ENCODE data around the gene RALGPS1. TPM values are rescaled to one million over a fixed set of nuclear protein-coding genes. Genes with fewer than 3 reads are reported as not detected.
"Not testable (repeated sequence)": the region's sequence is repeated elsewhere in the genome, so short reads cannot be mapped to it uniquely, and the experiment has no call there.

RALGPS1 gene
- total and polyA plus RNA-seq, 7 donors = 6.6 to 18.6 (median 11.4) TPM

DNA sequence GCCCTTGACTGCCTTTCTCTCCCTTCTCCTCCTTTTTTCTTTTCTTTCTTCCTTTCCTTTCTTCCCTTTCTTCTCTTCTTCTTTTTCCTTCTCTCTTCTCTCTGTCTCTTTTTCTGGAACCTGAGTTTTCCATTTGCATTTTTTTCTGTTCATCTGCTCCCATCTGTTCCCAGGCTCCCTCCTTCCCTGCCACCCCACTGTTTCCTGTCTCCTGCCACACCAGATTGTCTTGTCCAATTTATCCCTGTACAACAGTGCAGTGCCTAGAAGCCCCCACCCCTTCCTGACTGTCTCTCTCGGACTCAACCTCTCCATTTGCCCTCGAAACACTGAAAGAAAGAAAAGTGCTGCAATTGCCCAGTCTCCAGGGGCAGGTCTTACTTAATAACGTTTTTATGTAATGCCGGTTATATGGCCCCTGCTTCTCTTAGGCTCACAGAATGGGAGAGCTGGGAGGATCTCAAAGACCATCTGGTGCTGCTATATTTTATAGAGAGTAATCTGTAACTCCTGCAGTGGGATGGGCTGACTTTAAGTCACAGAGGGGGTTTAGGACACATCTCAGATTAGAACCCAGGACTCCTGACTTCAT lies 101.4 kb downstream of the RALGPS1 start:
- 88 to 89% methylated on average over 4 of the region's 4 CpGs for WGBS, 2 donors
- DNase-seq = no peak
- Histone ChIP-seq H3K9me3 (no peaks in the 10 kb centered on the region), H3K27me3 (no peaks in the 10 kb centered on the region), H3K4me3 (no peak overlapping the region), H3K27ac (peak overlapping the region in 1 of 4 donors; percentile 84), H3K4me1 (peaks cover 2 to 45% (median 29%) of the 10 kb centered on the region in 4 donors), H3K36me3 (no peaks in the 10 kb centered on the region)
- TF ChIP-seq POLR2AphosphoS5 (IDR thresholded peaks at IDR 0.05) (no peak), EP300 (IDR thresholded peaks at IDR 0.05) (no peak), POLR2A (IDR thresholded peaks at IDR 0.05) (no peak)
- TF ChIP-seq, protein P1, sequence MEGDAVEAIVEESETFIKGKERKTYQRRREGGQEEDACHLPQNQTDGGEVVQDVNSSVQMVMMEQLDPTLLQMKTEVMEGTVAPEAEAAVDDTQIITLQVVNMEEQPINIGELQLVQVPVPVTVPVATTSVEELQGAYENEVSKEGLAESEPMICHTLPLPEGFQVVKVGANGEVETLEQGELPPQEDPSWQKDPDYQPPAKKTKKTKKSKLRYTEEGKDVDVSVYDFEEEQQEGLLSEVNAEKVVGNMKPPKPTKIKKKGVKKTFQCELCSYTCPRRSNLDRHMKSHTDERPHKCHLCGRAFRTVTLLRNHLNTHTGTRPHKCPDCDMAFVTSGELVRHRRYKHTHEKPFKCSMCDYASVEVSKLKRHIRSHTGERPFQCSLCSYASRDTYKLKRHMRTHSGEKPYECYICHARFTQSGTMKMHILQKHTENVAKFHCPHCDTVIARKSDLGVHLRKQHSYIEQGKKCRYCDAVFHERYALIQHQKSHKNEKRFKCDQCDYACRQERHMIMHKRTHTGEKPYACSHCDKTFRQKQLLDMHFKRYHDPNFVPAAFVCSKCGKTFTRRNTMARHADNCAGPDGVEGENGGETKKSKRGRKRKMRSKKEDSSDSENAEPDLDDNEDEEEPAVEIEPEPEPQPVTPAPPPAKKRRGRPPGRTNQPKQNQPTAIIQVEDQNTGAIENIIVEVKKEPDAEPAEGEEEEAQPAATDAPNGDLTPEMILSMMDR (IDR thresholded peaks at IDR 0.05) = no peak
- intact Hi-C loops (cut with DNase I) = no loop called here

DNA sequence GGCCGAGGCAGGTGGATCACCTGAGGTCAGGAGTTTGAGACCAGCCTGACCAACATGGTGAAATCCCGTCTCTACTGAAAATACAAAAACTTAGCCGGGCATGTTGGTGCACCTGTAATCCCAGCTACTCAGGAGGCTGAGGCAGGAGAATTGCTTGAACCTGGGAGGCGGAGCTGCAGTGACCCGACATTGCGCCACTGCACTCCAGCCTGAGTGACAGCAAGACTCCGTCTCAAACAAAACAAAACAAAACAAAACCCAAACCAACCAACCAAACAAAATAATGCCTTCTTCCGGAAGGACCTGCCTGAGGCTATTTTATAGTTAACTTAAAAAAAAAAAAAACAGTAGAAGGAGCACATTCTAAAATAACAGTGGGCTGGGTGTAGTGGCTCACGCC lies 103.4 kb downstream of the RALGPS1 start:
- intact Hi-C loops (cut with DNase I); H3K27me3 ChIP-seq; H3K9me3 ChIP-seq; DNase-seq; H3K36me3 ChIP-seq; H3K27ac ChIP-seq; H3K4me3 ChIP-seq: not testable (repeated sequence)
- 95 to 96% methylated on average over 9 of the region's 9 CpGs for WGBS, 2 donors
- peaks cover 2 to 42% (median 37%) of the 10 kb centered on the region in 4 donors for H3K4me1 ChIP-seq

DNA sequence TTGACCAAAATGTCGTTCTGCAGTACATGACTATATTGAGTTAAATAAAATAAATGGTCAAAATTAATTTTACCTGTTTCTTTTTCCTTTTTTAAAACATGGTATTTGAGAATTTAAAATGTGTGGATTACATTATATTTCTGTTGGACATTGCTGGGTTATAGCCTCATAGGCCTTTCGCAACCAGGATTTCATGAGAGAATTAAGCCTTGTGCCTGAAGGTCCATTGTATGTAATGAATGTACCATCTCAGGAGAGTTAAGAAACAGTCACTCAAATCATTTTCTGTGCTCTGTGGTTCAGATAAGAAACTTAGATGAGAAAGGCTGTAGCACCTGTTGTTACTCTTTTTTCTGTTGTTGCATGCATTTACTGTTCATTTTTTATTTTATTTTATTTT lies 104.4 kb downstream of the RALGPS1 start:
- H3K4me3 ChIP-seq = no peak overlapping the region
- intact Hi-C loops (cut with DNase I) = no loop called here

DNA sequence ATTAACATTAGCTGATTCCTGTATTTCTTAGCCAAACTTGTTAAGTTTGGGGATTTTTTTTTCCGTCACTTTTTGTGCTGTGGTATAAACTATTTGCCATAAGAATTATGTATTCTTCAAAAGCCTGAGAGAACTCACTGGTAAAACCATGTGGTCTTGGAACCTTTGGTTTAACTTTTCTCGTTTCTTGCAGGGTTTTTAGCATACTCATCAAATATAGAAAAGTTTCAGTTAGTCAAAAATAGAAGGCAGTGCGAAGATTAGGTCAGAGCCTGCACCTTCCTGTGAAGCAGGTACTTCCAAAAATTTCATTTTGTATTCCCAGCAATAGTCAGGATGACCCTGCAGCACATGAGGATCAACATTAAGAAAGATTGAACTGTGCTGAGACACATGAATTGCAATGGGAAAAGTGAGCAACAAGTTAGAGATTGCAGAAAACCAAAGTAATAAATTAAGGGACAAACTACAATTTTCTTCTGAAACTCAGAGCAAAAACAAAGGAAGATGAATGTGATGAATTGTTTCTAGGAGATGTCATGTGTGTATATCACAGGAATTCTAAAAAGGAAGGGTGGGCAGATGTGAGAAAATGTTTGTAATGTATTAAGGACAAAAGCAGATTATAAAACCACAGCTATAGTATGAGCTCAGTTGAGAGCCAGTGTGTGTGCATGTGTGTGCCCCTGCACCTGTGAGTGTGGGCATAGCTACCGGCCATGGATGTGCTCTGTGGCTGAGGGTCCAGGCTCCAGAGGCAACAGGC lies 105.6 kb downstream of the RALGPS1 start:
- 91 to 92% methylated on average over 4 of the region's 4 CpGs for WGBS, 2 donors
- peaks cover 0 to 29% (median 27%) of the 10 kb centered on the region in 4 donors for H3K4me1 ChIP-seq
- TF ChIP-seq POLR2AphosphoS5 (IDR thresholded peaks at IDR 0.05) = no peak
- TF ChIP-seq, protein P1 (IDR thresholded peaks at IDR 0.05) = no peak
- no peak for TF ChIP-seq POLR2A (IDR thresholded peaks at IDR 0.05)
- H3K36me3 ChIP-seq = no peaks in the 10 kb centered on the region
- no peak overlapping the region for H3K4me3 ChIP-seq
- no peaks in the 10 kb centered on the region for H3K9me3 ChIP-seq
- H3K27ac ChIP-seq = peak overlapping the region in 3 of 4 donors; percentile 68 to 87 (median 85)
- H3K27me3 ChIP-seq = no peaks in the 10 kb centered on the region
- no peak for DNase-seq
- intact Hi-C loops (cut with DNase I) = loop anchor here (5.0 kb wide), 3 partner anchors 87 to 167 kb away; partner anchors contain the start of gene ANGPTL2

More for the DNA sequence above, 104.4 kb downstream of the RALGPS1 start:
- no peaks in the 10 kb centered on the region for H3K36me3 ChIP-seq
- TF ChIP-seq EP300 (IDR thresholded peaks at IDR 0.05) (no peak), POLR2AphosphoS5 (IDR thresholded peaks at IDR 0.05) (no peak), POLR2A (IDR thresholded peaks at IDR 0.05) (no peak)
- TF ChIP-seq, protein P1 (IDR thresholded peaks at IDR 0.05) = no peak
- no peak for DNase-seq
- H3K4me1 ChIP-seq = peaks cover 2 to 42% (median 38%) of the 10 kb centered on the region in 4 donors
- H3K27me3 ChIP-seq = no peaks in the 10 kb centered on the region
- no peaks in the 10 kb centered on the region for H3K9me3 ChIP-seq
- 97% methylated on average over 2 of the region's 2 CpGs for WGBS, 2 donors
- H3K27ac ChIP-seq = no peak overlapping the region

DNA sequence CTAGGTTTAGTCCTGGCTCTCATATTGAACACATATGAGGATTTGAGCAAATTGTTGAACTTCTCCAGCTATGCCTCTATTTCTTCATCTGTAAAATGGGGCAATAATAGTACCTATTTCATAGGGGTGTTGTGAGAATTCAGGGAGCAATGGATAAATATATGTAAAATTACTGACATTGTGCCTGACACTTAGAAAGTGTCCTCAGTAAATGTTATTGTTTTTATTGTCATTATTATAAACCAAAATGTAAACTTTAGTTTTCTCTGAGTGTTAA lies 106.2 kb downstream of the RALGPS1 start:
- H3K9me3 ChIP-seq = no peaks in the 10 kb centered on the region
- intact Hi-C loops (cut with DNase I) = loop anchor here (5.0 kb wide), 3 partner anchors 87 to 167 kb away; partner anchors contain the start of gene ANGPTL2
- H3K36me3 ChIP-seq = no peaks in the 10 kb centered on the region
- H3K4me1 ChIP-seq = peaks cover 0 to 28% (median 27%) of the 10 kb centered on the region in 4 donors
- no peak overlapping the region for H3K4me3 ChIP-seq
- no peak for DNase-seq
- TF ChIP-seq POLR2AphosphoS5 (IDR thresholded peaks at IDR 0.05) (no peak), EP300 (IDR thresholded peaks at IDR 0.05) (no peak), POLR2A (IDR thresholded peaks at IDR 0.05) (no peak)
- TF ChIP-seq, protein P1 (IDR thresholded peaks at IDR 0.05) = no peak
- no peaks in the 10 kb centered on the region for H3K27me3 ChIP-seq
- H3K27ac ChIP-seq = peak overlapping the region; percentile 68 to 87 (median 77)

Measured in sigmoid colon (tissue), 7 donors.